ENCODE measurements around the gene TEX52. TPM values are rescaled to one million over a fixed set of nuclear protein-coding genes. Genes with fewer than 3 reads are reported as not detected.

TEX52 gene
- total and polyA plus RNA-seq, 2 of the 13 experiments (the other 11 are each of a cell fraction or from before 2014, with no cell fraction given) = 0.05 TPM; not detected in 1

GRCh38 chr12:2812290-2813213, 44.3 kb downstream of the TEX52 start, which contains the start of gene ITFG2 (continued):
- peak; percentile 77 for TF ChIP-seq ZNF414 (CRISPR knock-in tag; IDR thresholded peaks at IDR 0.05)
- peak; percentile 98 for TF ChIP-seq POLR2G (IDR thresholded peaks at IDR 0.05; ENCODE audit: low read depth, low read length)
- TF ChIP-seq ZNF232 (CRISPR knock-in tag; IDR thresholded peaks at IDR 0.05; ENCODE audit: borderline replicate concordance) = peak; percentile 75; the same call in 1 of the 2 replicates
- no peak for TF ChIP-seq SP1 (IDR thresholded peaks at IDR 0.05)
- TF ChIP-seq SP1 (CRISPR knock-in tag; IDR thresholded peaks at IDR 0.05) = 0 out of 2 replicates have a peak, but pooled peaks have one; percentile 46
- no peak for TF ChIP-seq ZNF496 (CRISPR knock-in tag; IDR thresholded peaks at IDR 0.05; ENCODE audit: insufficient replicate concordance)
- 0 out of 2 replicates have a peak, but pooled peaks have one; percentile 82 for TF ChIP-seq ATF5 (CRISPR knock-in tag; IDR thresholded peaks at IDR 0.05; ENCODE audit: low read depth)
- 0 out of 2 replicates have a peak, but pooled peaks have one; percentile 79 for TF ChIP-seq ZNF839 (CRISPR knock-in tag; IDR thresholded peaks at IDR 0.05; ENCODE audit: borderline replicate concordance)
- TF ChIP-seq ZNF781 (CRISPR knock-in tag; IDR thresholded peaks at IDR 0.05; ENCODE audit: borderline replicate concordance, not compliant biosample characterization) = peak; percentile 99
- peak; percentile 87; the same call in 1 of the 2 replicates for TF ChIP-seq PBX3 (CRISPR knock-in tag; IDR thresholded peaks at IDR 0.05; ENCODE audit: borderline replicate concordance)
- TF ChIP-seq ZNF20 (CRISPR knock-in tag; IDR thresholded peaks at IDR 0.05) = no peak
- TF ChIP-seq ZNF225 (CRISPR knock-in tag; IDR thresholded peaks at IDR 0.05) = peak; percentile 96
- TF ChIP-seq HNRNPK (IDR thresholded peaks at IDR 0.05; ENCODE audit: low read depth, low read length, poor library complexity, severe bottlenecking) = no peak
- peak; percentile 38; the same call in 1 of the 2 replicates for TF ChIP-seq ZFP82 (CRISPR knock-in tag; IDR thresholded peaks at IDR 0.05; ENCODE audit: borderline replicate concordance)
- TF ChIP-seq CENPT (CRISPR knock-in tag; IDR thresholded peaks at IDR 0.05; ENCODE audit: low read depth) = no peak
- TF ChIP-seq HES4 (CRISPR knock-in tag; IDR thresholded peaks at IDR 0.05; ENCODE audit: borderline replicate concordance) = no peak
- peak; percentile 51; the same call in 1 of the 2 replicates for TF ChIP-seq GATAD2A (CRISPR knock-in tag; IDR thresholded peaks at IDR 0.05)
- TF ChIP-seq FOXJ3 (CRISPR knock-in tag; IDR thresholded peaks at IDR 0.05; ENCODE audit: borderline replicate concordance) = peak; percentile 64; the same call in 1 of the 2 replicates
- TF ChIP-seq HNF1A (IDR thresholded peaks at IDR 0.05; ENCODE audit: low read depth) = peak; percentile 50
- peak; percentile 72; the same call in 1 of the 2 replicates for TF ChIP-seq HNF1A (CRISPR knock-in tag; IDR thresholded peaks at IDR 0.05; ENCODE audit: borderline replicate concordance)
- peak; percentile 90 for TF ChIP-seq ETV6 (CRISPR knock-in tag; conservative IDR thresholded peaks at IDR 0.05)
- TF ChIP-seq ZNF552 (CRISPR knock-in tag; IDR thresholded peaks at IDR 0.05; ENCODE audit: borderline replicate concordance) = peak; percentile 92; the same call in 1 of the 2 replicates

All from HepG2 (cell line).